T-cell (primary cell): ENCODE data around the gene BBS2. TPM values are rescaled to one million over a fixed set of nuclear protein-coding genes. Genes with fewer than 3 reads are reported as not detected.

Source experiments
- ATAC-seq, 4 experiments: fragments of 200-7000 bp in 3 of 4; fragments of 150-1000 bp in 1 of 4; cut with Tn5 transposase; replicated peaks in 1 of 4; 1 replicate in 3 of 4; 2 replicates in 1 of 4; pipeline ENCODE4 v1.10.0; 2021; ENCODE audit warnings: moderate library complexity in 3 of 4, mild to moderate bottlenecking in 2 of 4, moderate number of reproducible peaks in 1 of 4
- CTCF ChIA-PET, 2 donors: fragments of 300-600 bp; sonication (Branson Sonifier 250); formaldehyde crosslinking; loops; one replicate each; lab custom pipeline; 2022; ENCODE audit warnings: antibody characterized with exemption in 2 of 2; lab: Charles Lee
- POLR2A ChIA-PET, 2 donors: fragments of 300-600 bp; sonication (Branson Sonifier 250); formaldehyde crosslinking; loops; one replicate each; lab custom pipeline; 2022; ENCODE audit warnings: antibody characterized with exemption in 2 of 2; lab: Charles Lee
- DNase-seq, 35 experiments: peaks; one replicate each; pipeline versions ENCODE4 v3.0.0 to v3.0.0-alpha.2; 2013 to 2023
- H3K27ac ChIP-seq: one replicate; pipeline ENCODE4 v1.5.1; 2013; ENCODE audit warnings: low read length
- H3K27me3 ChIP-seq, 2 experiments: replicated peaks in 1 of 2; 1 replicate in 1 of 2; 2 replicates in 1 of 2; pipeline versions ENCODE4 v1.6.1 to v1.7.0; 2013; ENCODE audit warnings: low read length in 1 of 2, mixed read lengths in 1 of 2; ENCODE audit not compliant: control insufficient read depth in 2 of 2, insufficient read depth in 2 of 2; ENCODE audit errors: extremely low read depth in 1 of 2
- H3K36me3 ChIP-seq, 2 donors: 1 replicate in 1 of 2; 2 replicates in 1 of 2; pipeline versions ENCODE4 v1.6.1 to v1.7.0; 2013; ENCODE audit warnings: low read length in 1 of 2; ENCODE audit not compliant: control insufficient read depth in 2 of 2, insufficient read depth in 1 of 2; ENCODE audit errors: extremely low read depth in 1 of 2
- H3K4me1 ChIP-seq, 2 experiments: 1 replicate in 1 of 2; 2 replicates in 1 of 2; pipeline versions ENCODE4 v1.6.1 to v1.7.0; 2013; ENCODE audit warnings: low read length in 2 of 2, mixed read lengths in 1 of 2; ENCODE audit not compliant: insufficient read depth in 2 of 2, control insufficient read depth in 1 of 2; ENCODE audit errors: extremely low read depth in 1 of 2
- H3K4me3 ChIP-seq, 2 donors: 1 replicate in 1 of 2; 2 replicates in 1 of 2; pipeline versions ENCODE4 v1.5.1 to v1.7.0; 2013; ENCODE audit warnings: mild to moderate bottlenecking in 2 of 2, low read length in 1 of 2, moderate library complexity in 1 of 2; ENCODE audit not compliant: control insufficient read depth in 1 of 2; ENCODE audit errors: extremely low read depth in 1 of 2
- H3K9me3 ChIP-seq: 2 replicates; pipeline ENCODE4 v1.7.0; 2013
- H3K27ac Mint-ChIP-seq, 2 donors: one replicate each; pipeline ENCODE4 v1.8.0; 2020 to 2021; ENCODE audit warnings: mild to moderate bottlenecking in 2 of 2, mixed read lengths in 2 of 2
- H3K27me3 Mint-ChIP-seq, 2 donors: one replicate each; pipeline ENCODE4 v1.8.0; 2021 to 2022; ENCODE audit warnings: mixed read lengths in 2 of 2
- H3K36me3 Mint-ChIP-seq: one replicate; pipeline ENCODE4 v1.8.0; 2021; ENCODE audit warnings: mixed read lengths
- H3K4me1 Mint-ChIP-seq, 3 donors: one replicate each; pipeline ENCODE4 v1.8.0; 2020 to 2022; ENCODE audit warnings: mixed read lengths in 3 of 3, mild to moderate bottlenecking in 1 of 3
- H3K4me3 Mint-ChIP-seq, 3 donors: one replicate each; pipeline ENCODE4 v1.8.0; 2020 to 2022; ENCODE audit warnings: mild to moderate bottlenecking in 3 of 3, mixed read lengths in 3 of 3, moderate library complexity in 3 of 3
- H3K9me3 Mint-ChIP-seq, 3 donors: one replicate each; pipeline ENCODE4 v1.8.0; 2020 to 2022; ENCODE audit warnings: mixed read lengths in 3 of 3
- WGBS: methylation state at CpG from one replicate; pipeline ENCODE4 v1.1.5; 2013; ENCODE audit warnings: missing lambda C conversion rate; ENCODE audit not compliant: insufficient coverage; 5-methylcytosine and 5-hydroxymethylcytosine counted together
- total RNA-seq, 35 experiments: library from RNA in 6 of 35; stranded (reverse) in 6 of 35; fragments of 120-200 nt in 1 of 35; gene quantifications; one replicate each; pipeline versions ENCODE4 v1.2.1 to v1.2.4 and lab custom pipeline; 2013 to 2026

The BBS2 gene
- total RNA-seq, 5 donors from 2014 or later (not counting 1 experiment from before 2014, with no cell fraction given): 63.1 to 84.6 (median 76.6) TPM

DNA sequence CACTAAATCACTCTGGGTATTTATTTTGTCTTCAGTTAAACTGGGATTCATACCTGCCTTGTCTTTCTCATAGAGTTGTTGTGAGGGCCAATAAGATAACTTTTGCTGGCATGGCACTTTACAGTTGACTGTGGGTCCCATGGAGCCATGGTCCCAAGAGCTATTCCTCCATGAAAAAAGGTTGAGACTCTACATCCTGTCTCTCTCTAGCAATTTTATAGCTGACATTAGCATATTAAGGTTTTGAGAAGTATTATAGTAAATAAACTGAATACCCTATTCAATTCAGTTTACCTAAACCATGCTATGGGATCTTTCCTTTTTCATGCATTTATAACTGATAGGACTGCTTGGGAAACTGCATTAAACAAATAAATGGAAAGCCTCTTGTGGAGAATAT, 51.0 kb downstream of the BBS2 start:
- Mint-ChIP-seq H3K27ac (peak overlapping the region in 1 of 2 donors; percentile 11), H3K9me3 (no peaks in the 10 kb centered on the region), H3K4me3 (no peak overlapping the region), H3K27me3 (no peaks in the 10 kb centered on the region), H3K36me3 (peaks cover 65% of the 10 kb centered on the region), H3K4me1 (no peaks in the 10 kb centered on the region)
- ChIA-PET POLR2A (no interaction called here), CTCF (no interaction called here)
- ATAC-seq (no peak), DNase-seq (no peak)
- Histone ChIP-seq H3K4me3 (no peak overlapping the region), H3K36me3 (peaks cover 5 to 89% of the 10 kb centered on the region in 2 donors), H3K27ac (no peak overlapping the region), H3K4me1 (no peaks in the 10 kb centered on the region), H3K9me3 (no peaks in the 10 kb centered on the region), H3K27me3 (no peaks in the 10 kb centered on the region)

DNA sequence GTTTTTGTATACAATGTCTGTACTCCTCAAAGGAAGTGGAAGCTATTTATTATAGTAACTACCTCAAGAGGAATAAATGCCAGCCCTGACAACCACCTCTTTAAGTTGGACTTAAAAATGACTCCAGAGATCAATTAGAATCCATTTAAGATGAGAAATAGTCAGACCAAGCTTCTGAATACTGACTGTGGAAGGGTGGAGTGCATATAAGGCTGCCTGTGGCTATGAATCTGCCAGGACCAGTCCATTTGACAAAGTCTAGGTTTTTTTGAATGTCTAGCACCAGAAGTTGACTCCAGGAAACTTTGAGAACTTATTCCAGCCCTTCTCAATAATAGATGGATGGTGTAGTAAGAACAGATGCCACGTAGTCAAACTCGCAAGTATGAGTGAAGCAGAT, 53.5 kb downstream of the BBS2 start:
- H3K9me3 Mint-ChIP-seq: no peaks in the 10 kb centered on the region
- no peaks in the 10 kb centered on the region for H3K27me3 Mint-ChIP-seq
- ATAC-seq (no peak), DNase-seq (no peak)
- CTCF ChIA-PET: no interaction called here
- Histone ChIP-seq H3K27ac (no peak overlapping the region), H3K27me3 (no peaks in the 10 kb centered on the region), H3K4me3 (no peak overlapping the region), H3K4me1 (no peaks in the 10 kb centered on the region), H3K9me3 (no peaks in the 10 kb centered on the region), H3K36me3 (peaks cover 5 to 83% of the 10 kb centered on the region in 2 donors)
- H3K36me3 Mint-ChIP-seq: peaks cover 69% of the 10 kb centered on the region
- POLR2A ChIA-PET: no interaction called here
- no peak overlapping the region for H3K4me3 Mint-ChIP-seq
- no peak overlapping the region for H3K27ac Mint-ChIP-seq
- WGBS: 100% methylated on average over 2 of the region's 2 CpGs
- H3K4me1 Mint-ChIP-seq: peaks cover 0 to 5% (median 3%) of the 10 kb centered on the region in 3 donors

DNA sequence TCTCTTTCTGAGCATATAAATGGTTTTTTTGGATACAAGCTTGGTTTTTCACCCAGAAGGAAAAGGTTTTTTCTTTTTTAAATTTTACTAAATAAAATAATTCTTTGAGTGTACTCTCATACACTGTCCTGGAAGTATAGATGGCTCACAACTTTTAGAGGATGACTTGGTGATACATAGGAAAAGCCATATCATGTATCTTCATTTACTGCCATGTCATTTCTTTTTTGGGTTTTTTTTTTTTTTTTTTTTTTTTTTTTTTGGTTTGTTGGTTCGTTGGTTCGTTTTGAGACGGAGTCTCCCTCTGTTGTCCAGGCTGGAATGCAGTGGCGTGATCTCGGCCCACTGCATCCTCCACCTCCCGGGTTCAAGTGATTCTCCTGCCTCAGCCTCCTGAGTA, 56.7 kb downstream of the BBS2 start:
- H3K36me3 Mint-ChIP-seq: peaks cover 63% of the 10 kb centered on the region
- POLR2A ChIA-PET: interaction anchor here in 1 of 2 donors (0.6 to 0.7 kb wide), 2 partner anchors 438 to 596 kb away, joined by 5 to 14 read pairs; no protein-coding TSS in a partner anchor
- no peaks in the 10 kb centered on the region for H3K27me3 Mint-ChIP-seq
- no peak overlapping the region for H3K27ac ChIP-seq
- peaks cover 5 to 74% of the 10 kb centered on the region in 2 donors for H3K36me3 ChIP-seq
- H3K4me1 ChIP-seq: no peaks in the 10 kb centered on the region
- WGBS: 100% methylated on average over 3 of the region's 6 CpGs
- CTCF ChIA-PET: no interaction called here
- H3K4me1 Mint-ChIP-seq: peaks cover under 1 to 8% (median 6%) of the 10 kb centered on the region in 3 donors
- H3K27me3 ChIP-seq: no peaks in the 10 kb centered on the region
- ATAC-seq (no peak), DNase-seq (no peak)
- H3K4me3 Mint-ChIP-seq: no peak overlapping the region
- no peaks in the 10 kb centered on the region for H3K9me3 Mint-ChIP-seq
- H3K27ac Mint-ChIP-seq: no peak overlapping the region
- no peaks in the 10 kb centered on the region for H3K9me3 ChIP-seq
- no peak overlapping the region for H3K4me3 ChIP-seq

DNA sequence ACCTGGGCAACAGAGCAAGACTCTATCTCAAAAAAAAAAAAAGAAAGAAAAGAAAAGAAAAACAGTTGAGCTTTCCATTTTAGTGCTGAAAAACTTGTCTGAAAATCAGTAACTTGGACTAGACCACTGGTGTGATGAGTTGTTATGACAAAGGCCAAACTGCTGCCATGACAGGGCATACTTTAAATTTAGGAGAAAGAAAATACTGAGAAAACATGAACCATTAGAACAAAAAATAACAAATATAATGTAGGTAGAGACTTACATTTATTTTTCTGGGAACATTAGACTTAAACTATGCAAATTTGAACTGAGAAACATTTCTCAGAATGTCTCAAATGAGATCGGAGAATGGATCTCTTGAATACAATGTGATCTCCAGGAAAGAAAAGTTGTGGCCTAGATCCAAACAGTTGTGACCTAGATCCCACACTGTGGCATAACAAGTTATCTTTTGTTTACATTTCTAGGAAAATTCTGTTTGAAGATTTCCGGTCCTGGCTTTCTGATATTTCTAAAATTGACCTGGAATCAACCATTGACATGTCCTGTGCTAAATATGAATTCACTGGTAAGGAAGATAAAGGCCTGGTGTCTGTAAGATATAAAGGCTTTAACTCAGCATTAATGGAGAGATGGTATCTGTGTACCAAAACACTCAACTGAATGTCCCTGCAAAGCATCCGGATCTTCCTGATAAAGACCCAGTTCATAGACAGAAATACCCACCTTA, 57.6 kb downstream of the BBS2 start:
- Histone ChIP-seq H3K4me3 (no peak overlapping the region), H3K4me1 (no peaks in the 10 kb centered on the region), H3K27ac (no peak overlapping the region), H3K9me3 (no peaks in the 10 kb centered on the region), H3K27me3 (no peaks in the 10 kb centered on the region), H3K36me3 (peaks cover 6 to 71% of the 10 kb centered on the region in 2 donors)
- Mint-ChIP-seq H3K27me3 (no peaks in the 10 kb centered on the region), H3K4me3 (no peak overlapping the region), H3K9me3 (no peaks in the 10 kb centered on the region), H3K36me3 (peaks cover 62% of the 10 kb centered on the region), H3K27ac (peak overlapping the region in 1 of 2 donors; percentile 34), H3K4me1 (peaks cover 4 to 12% (median 6%) of the 10 kb centered on the region in 3 donors)
- DNase-seq (no peak), ATAC-seq (no peak)
- CTCF ChIA-PET: no interaction called here
- no CpG with 5 or more reads among the region's 3 CpGs for WGBS
- POLR2A ChIA-PET: no interaction called here

DNA sequence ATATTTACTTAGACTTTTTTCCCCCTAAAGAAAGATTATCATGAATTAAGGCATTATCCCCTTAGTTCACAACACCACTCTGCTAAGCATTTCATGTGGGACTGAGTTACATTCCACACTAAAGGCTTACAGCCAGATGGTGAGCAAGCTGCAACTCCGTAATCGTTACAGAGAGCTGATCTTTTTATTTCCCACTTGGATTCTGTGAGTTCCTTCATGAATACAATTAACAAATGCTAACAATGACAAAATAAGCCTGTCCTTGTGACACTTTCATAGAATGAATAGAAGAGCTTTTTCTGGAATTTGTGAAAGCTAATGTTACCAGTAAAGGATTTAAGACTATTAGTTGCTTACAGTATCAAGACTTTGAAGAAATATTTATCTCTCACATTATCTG, 59.7 kb downstream of the BBS2 start:
- Histone ChIP-seq H3K36me3 (peaks cover 6 to 72% of the 10 kb centered on the region in 2 donors), H3K4me1 (no peaks in the 10 kb centered on the region), H3K4me3 (no peak overlapping the region), H3K27ac (no peak overlapping the region), H3K27me3 (no peaks in the 10 kb centered on the region), H3K9me3 (no peaks in the 10 kb centered on the region)
- Mint-ChIP-seq H3K36me3 (peaks cover 64% of the 10 kb centered on the region), H3K9me3 (no peaks in the 10 kb centered on the region), H3K27ac (no peak overlapping the region), H3K4me1 (peaks cover 8 to 15% (median 12%) of the 10 kb centered on the region in 3 donors), H3K4me3 (no peak overlapping the region), H3K27me3 (no peaks in the 10 kb centered on the region)
- ATAC-seq: no peak
- ChIA-PET CTCF (interaction anchor here in 1 of 2 donors (0.6 kb wide), 1 partner anchor 11 kb away, joined by 4 read pairs; no protein-coding TSS in a partner anchor), POLR2A (interaction anchor here in 1 of 2 donors (0.6 kb wide), 1 partner anchor 9 kb away, joined by 3 read pairs; the partner anchor contains the start of genes NUDT21 and OGFOD1)
- no peak for DNase-seq
- 100% methylated on average over 2 of the region's 2 CpGs for whole genome bisulfite sequencing

DNA sequence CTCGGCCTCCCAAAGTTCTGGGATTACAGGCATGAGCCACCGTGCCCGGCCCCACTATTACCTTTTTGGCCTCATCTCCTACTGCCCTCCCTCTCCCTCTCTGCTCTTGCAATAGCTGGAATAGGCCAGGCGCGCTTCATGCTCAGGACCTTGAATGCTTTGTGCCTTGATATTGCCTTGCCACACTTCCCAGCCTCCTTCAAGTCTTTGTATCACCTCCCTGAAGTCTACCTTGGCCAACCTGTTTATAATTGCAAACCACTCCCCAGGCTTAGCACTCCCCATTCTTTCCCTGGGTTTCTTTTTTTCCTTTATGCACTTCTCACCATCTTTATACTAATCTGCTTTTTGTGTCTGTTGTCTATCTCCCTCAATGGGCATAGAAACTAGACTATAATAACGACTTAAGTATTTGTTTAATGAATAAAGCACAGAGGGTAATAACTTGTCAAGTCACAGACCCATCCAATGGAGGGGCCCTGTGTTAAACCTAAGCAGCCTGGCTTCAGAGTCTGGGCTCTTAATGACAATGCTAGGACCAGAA, 61.8 kb downstream of the BBS2 start:
- Histone ChIP-seq H3K4me3 (no peak overlapping the region), H3K4me1 (no peaks in the 10 kb centered on the region), H3K27ac (no peak overlapping the region), H3K36me3 (peaks cover 12 to 68% of the 10 kb centered on the region in 2 donors), H3K9me3 (no peaks in the 10 kb centered on the region), H3K27me3 (no peaks in the 10 kb centered on the region)
- ChIA-PET POLR2A (no interaction called here), CTCF (no interaction called here)
- H3K36me3 Mint-ChIP-seq: peaks cover 68% of the 10 kb centered on the region
- 95% methylated on average over 5 of the region's 6 CpGs for WGBS
- H3K27ac Mint-ChIP-seq: no peak overlapping the region
- no peak overlapping the region for H3K4me3 Mint-ChIP-seq
- DNase-seq (no peak), ATAC-seq (no peak)
- H3K4me1 Mint-ChIP-seq: peaks cover 16 to 21% (median 18%) of the 10 kb centered on the region in 3 donors
- H3K27me3 Mint-ChIP-seq: no peaks in the 10 kb centered on the region
- H3K9me3 Mint-ChIP-seq: no peaks in the 10 kb centered on the region
